HG03432 (cell line): ENCODE data around the gene GSK3B.
"Not testable (repeated sequence)": the region's sequence is repeated elsewhere in the genome, so short reads cannot be mapped to it uniquely, and the experiment has no call there.

ENCODE experiments used
- ATAC-seq: cut with Tn5 transposase; IDR thresholded peaks from one replicate; pipeline ENCODE4 v1.9.1; 2021; ENCODE audit warnings: mild to moderate bottlenecking, moderate library complexity; ENCODE audit not compliant: unreplicated experiment

GSK3B gene

GRCh38 chr3:119888681-119889080 lies 205.6 kb downstream of the GSK3B start:
- not testable (repeated sequence) for ATAC-seq

DNA sequence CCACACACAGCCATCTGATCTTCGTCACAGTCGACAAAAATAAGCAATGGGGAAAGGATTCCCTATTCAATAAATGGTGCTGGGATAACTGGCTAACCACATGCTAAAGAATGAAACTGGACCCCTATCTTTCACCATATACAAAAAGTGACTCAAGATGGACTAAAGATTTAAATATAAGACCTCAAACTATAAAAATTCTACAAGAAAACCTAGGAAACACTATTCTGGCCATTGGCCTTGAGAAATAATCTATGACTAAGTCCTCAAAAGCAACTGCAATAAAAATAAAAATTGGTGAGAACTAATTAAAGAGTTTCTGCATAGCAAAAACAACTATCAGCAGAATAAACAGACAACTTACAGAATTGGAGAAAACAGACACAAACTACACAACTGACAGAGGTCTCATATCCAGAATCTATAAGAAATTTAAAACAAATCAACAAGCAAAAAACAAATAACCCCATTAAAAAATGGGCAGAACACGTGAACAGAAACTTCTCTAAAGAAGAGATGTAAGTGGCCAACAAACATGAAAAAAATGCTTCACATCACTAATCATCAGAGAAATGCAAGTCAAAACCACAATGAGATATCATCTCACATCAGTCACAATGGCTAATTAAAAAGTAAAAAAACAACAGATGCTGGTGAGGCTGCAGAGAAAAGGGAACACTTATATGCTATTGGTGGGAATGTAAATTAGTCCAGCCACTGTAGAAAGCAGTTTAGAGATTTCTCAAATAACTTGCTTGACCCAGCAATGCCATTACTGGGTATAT lies 208.3 kb downstream of the GSK3B start:
- ATAC-seq = no peak

DNA sequence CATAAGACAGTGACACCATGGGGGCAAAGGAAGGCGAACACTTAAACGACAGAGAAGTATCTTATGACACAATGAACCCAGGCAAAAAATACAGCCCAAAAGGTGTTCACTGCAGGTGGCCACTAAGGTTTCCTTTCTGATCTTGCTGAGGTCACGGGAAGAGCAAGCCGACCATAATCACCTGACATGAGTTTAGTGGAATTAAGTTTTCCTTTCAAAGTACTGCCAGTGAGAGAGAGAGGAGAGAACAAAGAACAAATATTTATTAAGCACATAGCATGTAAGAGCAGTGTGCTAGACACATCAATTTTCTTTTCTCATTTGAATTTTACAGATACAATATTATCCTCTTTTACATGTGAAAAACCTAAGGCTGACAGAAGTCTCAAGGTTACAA lies 210.1 kb downstream of the GSK3B start:
- ATAC-seq = no peak

DNA sequence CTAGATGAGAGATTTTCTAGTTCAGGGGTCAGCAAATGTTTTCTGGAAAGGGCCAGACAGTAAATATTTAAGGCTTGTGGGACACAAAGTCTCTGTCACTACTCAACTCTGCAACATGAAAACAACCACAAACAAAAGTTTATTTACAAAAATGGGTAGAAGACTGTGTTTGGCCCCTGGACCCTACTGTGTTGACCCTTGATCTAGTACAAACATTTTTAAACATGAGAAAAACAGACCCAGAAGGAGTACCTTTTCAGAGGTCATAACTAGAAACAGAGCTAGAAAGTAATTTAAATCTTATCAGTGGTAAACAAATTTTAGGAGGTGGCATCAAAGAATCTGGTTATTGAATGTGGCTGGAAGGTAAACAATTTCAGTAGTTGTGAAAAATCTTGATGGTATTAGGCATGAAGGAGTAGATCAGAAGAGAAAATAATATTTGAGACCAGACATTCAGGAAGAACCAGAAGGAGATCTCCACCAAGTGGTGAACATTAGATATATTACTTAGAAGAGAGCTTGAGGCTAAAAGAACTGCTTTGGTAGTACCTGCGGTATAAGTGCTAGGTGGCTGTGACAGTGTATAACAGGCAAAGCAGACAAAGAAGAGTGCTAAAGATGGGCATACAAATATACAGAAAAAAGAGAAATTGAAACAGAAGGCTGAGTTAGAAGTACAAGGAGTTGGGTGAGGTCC lies 210.6 kb downstream of the GSK3B start:
- ATAC-seq = no peak

DNA sequence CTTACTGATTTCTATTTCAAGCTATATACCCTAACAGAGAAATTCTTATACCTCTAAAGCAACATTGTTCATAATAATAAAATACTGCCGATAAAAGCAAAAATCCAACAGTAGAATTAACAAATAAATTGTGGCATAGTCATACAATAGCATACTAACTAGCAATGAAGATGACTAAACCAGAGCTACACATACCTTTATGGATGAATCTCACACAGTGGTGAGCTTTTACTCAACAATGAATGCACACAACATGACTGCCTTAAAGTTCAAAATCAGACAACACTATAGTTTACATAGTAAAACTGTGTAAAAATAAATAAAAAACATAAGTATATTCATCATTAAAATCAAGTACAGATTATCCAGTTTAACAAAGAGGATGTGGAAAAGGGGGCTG lies 213.3 kb downstream of the GSK3B start:
- ATAC-seq = no peak

DNA sequence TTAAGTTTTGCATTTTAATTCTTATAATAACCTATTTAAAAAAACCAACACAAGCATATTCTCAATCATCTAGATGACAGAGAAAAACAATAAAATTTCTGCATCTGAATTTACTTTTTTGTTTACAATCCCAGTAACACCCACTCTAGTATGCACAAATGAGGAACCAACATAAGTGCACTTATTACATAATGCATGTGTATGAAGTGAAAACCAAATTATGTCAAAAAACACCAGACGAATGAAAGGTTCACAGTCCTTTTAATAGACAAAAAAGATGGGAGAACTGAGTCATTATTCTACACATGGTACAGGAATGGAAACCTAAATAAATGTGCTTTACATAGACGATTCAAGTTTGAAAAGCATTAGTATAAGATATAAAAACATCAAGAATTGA lies 220.6 kb downstream of the GSK3B start:
- no peak for ATAC-seq

- no peak for ATAC-seq
Observed at GRCh38 chr3:119872773-119873172, 221.5 kb downstream of the GSK3B start.

- no peak for ATAC-seq
Observed at GRCh38 chr3:119871571-119871970, 222.7 kb downstream of the GSK3B start.

- no peak for ATAC-seq
Observed at GRCh38 chr3:119870512-119870911, 223.7 kb downstream of the GSK3B start.

DNA sequence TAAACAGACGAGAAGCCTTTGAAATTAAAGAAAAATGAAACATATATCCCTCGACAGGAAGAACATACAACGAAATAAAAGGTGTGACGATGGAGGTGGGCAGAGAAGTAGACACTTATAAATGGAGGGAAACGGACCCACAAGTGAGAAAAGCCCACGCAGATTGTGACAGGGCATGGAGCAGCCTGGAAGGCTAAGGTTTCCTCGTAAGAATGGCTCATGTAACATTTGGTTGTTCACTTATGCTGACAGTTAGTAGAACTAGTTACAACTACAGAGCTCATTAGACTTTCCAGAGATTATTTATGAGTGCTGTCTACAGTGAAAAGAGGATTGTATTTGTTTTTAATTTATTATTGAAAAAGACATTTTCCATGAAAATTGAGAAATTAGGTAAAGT lies 229.8 kb downstream of the GSK3B start:
- ATAC-seq = no peak

DNA sequence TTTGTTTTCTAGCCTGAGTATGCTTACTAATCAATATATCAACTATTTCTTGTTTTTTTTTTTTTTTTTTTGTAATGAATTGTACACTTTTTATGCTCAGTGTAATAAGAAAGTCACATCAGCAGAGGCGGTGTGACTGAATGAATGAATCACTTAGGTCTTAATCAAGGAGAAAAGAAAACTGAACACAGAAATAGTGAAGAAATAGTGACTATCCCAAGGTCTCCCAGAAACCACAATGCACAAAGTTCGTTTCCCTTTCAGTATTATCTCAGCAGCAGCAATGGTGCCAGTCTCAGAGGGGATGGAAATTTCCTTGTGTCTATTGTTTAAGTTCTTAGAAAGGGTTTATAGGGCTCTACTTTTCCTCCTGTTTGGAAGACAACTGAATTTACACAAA lies 231.6 kb downstream of the GSK3B start:
- ATAC-seq = no peak

- no peak for ATAC-seq
Observed at GRCh38 chr3:119861681-119862080, 232.6 kb downstream of the GSK3B start.

- no peak for ATAC-seq
Observed at GRCh38 chr3:119859728-119860127, 234.5 kb downstream of the GSK3B start.

- ATAC-seq = no peak
Observed at GRCh38 chr3:119858957-119859356, 235.3 kb downstream of the GSK3B start.

- no peak for ATAC-seq
Observed at GRCh38 chr3:119856695-119857094, 237.6 kb downstream of the GSK3B start.

GRCh38 chr3:119849126-119849525 lies 245.1 kb downstream of the GSK3B start:
- no peak for ATAC-seq

DNA sequence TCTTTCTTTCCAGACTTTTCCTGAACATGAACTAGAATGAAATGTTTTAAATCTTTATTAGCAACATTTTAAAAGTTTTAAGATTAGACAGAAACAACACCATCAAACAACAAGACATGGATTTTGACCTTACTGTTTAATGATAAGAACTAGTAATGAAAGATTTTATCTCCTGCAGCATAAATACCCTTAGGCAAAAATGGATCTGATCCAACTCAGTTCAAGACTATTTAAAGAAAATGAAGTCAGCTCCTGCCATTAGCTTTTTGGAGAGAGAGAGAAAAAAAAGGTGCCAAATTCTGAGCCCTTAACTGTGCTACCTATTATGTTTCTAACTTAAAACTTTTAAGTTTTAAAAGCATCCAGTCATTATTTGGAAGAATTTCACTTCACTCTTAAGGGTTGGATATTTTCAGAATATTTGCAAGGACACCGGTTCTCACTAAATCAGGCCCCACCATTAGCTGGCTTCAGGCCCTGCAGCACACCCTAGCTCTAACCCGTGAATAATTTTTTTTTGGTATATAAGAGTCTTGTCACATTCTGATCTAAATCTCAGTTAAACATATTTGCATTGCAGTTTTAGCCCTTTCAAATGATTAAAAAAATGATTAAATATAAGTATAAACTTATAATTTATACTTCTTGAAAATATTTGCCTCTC lies 252.3 kb downstream of the GSK3B start:
- ATAC-seq = no peak

GRCh38 chr3:119835556-119835955 lies 258.7 kb downstream of the GSK3B start:
- ATAC-seq = no peak

DNA sequence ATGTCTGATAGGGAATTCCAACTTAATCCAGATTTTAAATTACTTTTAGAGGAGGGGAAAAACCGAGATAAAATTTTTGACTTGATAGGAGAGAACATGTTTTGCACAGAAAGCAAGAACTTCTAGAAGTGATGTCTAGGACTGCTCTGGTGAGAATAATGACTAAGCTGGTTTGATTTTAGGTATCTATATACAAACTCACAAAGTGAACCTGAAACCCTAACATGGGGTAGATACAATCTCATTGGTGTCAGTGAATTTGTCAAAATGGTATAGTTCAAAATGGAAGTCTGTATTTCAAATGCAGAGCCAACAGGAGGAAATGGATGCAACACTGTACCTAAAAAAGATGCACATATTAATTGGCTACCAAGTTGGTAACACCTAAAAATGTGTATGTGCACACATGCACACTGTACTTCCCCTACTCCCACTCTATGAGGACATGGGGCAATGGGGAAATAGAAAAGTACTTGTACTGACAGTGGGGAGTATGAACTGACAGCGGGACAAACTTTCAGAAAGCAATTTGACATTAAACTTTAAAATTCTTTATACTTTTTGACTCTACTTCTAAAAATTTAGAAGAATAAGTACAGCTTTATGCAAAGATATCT lies 259.4 kb downstream of the GSK3B start:
- peak; percentile 44 for ATAC-seq

DNA sequence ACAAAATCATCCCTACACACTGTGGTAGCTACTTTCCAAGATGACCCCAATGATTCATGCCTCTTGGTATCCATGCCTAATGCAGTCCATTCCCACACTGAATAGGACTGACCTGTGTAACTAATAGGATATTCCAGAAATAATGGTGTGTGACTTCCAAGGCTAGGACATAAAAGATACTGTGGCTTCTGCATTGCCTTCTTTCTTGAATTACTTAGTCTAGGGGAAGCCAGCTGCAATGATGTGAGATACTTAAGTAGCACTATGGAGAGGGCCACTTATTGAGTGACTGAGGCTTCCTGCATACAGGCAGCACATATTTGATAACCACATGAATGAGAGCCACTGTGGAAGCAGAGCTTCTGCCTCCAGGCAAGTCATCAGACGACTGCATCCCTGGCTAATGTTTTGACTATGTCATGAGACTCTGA lies 262.3 kb downstream of the GSK3B start:
- ATAC-seq = no peak

- no peak for ATAC-seq
Observed at GRCh38 chr3:119831022-119831421, 263.2 kb downstream of the GSK3B start.
